Trophoblast cell (in vitro differentiated cells and primary cell): Measurements from ENCODE around the gene GPATCH1. TPM values are rescaled to one million over a fixed set of nuclear protein-coding genes. Genes with fewer than 3 reads are reported as not detected.

Experiments used
- DNase-seq, 2 donors: peaks; one replicate each; pipeline ENCODE4 v3.0.0-alpha.2; 2016
- H2AFZ ChIP-seq: 2 replicates; pipeline ENCODE4 v1.6.1; 2013; ENCODE audit warnings: low read length, moderate library complexity, mild to moderate bottlenecking; ENCODE audit not compliant: insufficient read depth, poor library complexity
- H2AK5ac ChIP-seq: 2 replicates; pipeline ENCODE4 v1.6.1; 2013; ENCODE audit warnings: mild to moderate bottlenecking, low read length
- H2BK120ac ChIP-seq: 2 replicates; pipeline ENCODE4 v1.6.1; 2013; ENCODE audit warnings: low read length, mild to moderate bottlenecking, moderate library complexity; ENCODE audit not compliant: insufficient read depth, poor library complexity
- H2BK12ac ChIP-seq: 2 replicates; pipeline ENCODE4 v1.6.1; 2013; ENCODE audit warnings: mild to moderate bottlenecking, low read length, moderate library complexity
- H2BK5ac ChIP-seq: 2 replicates; pipeline ENCODE4 v1.6.1; 2013; ENCODE audit warnings: low read length, low read depth, moderate library complexity, mild to moderate bottlenecking; ENCODE audit not compliant: poor library complexity
- H3K14ac ChIP-seq: 2 replicates; pipeline ENCODE4 v1.6.1; 2013; ENCODE audit warnings: mild to moderate bottlenecking, low read length
- H3K18ac ChIP-seq: 2 replicates; pipeline ENCODE4 v1.6.1; 2013; ENCODE audit warnings: mild to moderate bottlenecking, low read length
- H3K23ac ChIP-seq: 2 replicates; pipeline ENCODE4 v1.6.1; 2013; ENCODE audit warnings: low read length
- H3K27ac ChIP-seq: 2 replicates; pipeline ENCODE4 v1.5.1; 2013; ENCODE audit warnings: low read depth, mild to moderate bottlenecking, inconsistent platforms, low read length, moderate library complexity
- H3K27me3 ChIP-seq: 2 replicates; pipeline ENCODE4 v1.6.1; 2013; ENCODE audit warnings: inconsistent platforms, mild to moderate bottlenecking, low read length, moderate library complexity; ENCODE audit not compliant: insufficient read depth
- H3K36me3 ChIP-seq, 2 experiments: 1 replicate in 1 of 2; 2 replicates in 1 of 2; pipeline ENCODE4 v1.6.1; 2013; ENCODE audit warnings: low read length in 2 of 2, mild to moderate bottlenecking in 2 of 2, moderate library complexity in 1 of 2; ENCODE audit not compliant: insufficient read depth in 2 of 2, control insufficient read depth in 1 of 2
- H3K4ac ChIP-seq: 2 replicates; pipeline ENCODE4 v1.6.1; 2013; ENCODE audit warnings: low read depth, mild to moderate bottlenecking, low read length, moderate library complexity
- H3K4me1 ChIP-seq, 2 experiments: 1 replicate in 1 of 2; 2 replicates in 1 of 2; pipeline ENCODE4 v1.6.1; 2013; ENCODE audit warnings: low read length in 2 of 2, mild to moderate bottlenecking in 2 of 2, moderate library complexity in 1 of 2; ENCODE audit not compliant: insufficient read depth in 2 of 2, control insufficient read depth in 1 of 2
- H3K4me2 ChIP-seq: 2 replicates; pipeline ENCODE4 v1.6.1; 2013; ENCODE audit warnings: inconsistent platforms, mild to moderate bottlenecking, low read length, moderate library complexity
- H3K4me3 ChIP-seq: 2 replicates; pipeline ENCODE4 v1.5.1; 2013; ENCODE audit warnings: mild to moderate bottlenecking, low read depth, low read length, inconsistent platforms
- H3K79me1 ChIP-seq: one replicate; pipeline ENCODE4 v1.6.1; 2013; ENCODE audit warnings: low read length
- H3K79me2 ChIP-seq: 2 replicates; pipeline ENCODE4 v1.6.1; 2013; ENCODE audit warnings: low read length, mild to moderate bottlenecking; ENCODE audit not compliant: control insufficient read depth, insufficient read depth, poor library complexity
- H3K9ac ChIP-seq: 2 replicates; pipeline ENCODE4 v1.6.1; 2013; ENCODE audit warnings: mild to moderate bottlenecking, low read length
- H3K9me3 ChIP-seq: 2 replicates; pipeline ENCODE4 v1.6.1; 2013; ENCODE audit warnings: low read depth, mild to moderate bottlenecking, control low read depth, inconsistent platforms, low read length; ENCODE audit not compliant: insufficient read depth
- H4K12ac ChIP-seq: 2 replicates; pipeline ENCODE4 v1.6.1; 2013; ENCODE audit warnings: low read depth, mild to moderate bottlenecking, low read length, moderate library complexity
- H4K8ac ChIP-seq: 2 replicates; pipeline ENCODE4 v1.6.1; 2013; ENCODE audit warnings: low read depth, mild to moderate bottlenecking, low read length, moderate library complexity
- H4K91ac ChIP-seq: one replicate; pipeline ENCODE4 v1.6.1; 2013; ENCODE audit warnings: low read depth, mild to moderate bottlenecking, low read length, moderate library complexity
- WGBS: extraction: QIAGEN DNeasy Blood & Tissue Kit; methylation state at CpG from one replicate; pipeline ENCODE4 v1.1.7; 2013; ENCODE audit warnings: missing lambda C conversion rate; ENCODE audit not compliant: insufficient read length, insufficient coverage; ENCODE audit errors: extremely low coverage; 5-methylcytosine and 5-hydroxymethylcytosine counted together
- polyA plus RNA-seq: library from polyadenylated mRNA; stranded (reverse); fragments of 200-250 nt; gene quantifications from 2 replicates; pipeline ENCODE4 v1.2.3, GENCODE V29; 2013

Gene GPATCH1, protein sequence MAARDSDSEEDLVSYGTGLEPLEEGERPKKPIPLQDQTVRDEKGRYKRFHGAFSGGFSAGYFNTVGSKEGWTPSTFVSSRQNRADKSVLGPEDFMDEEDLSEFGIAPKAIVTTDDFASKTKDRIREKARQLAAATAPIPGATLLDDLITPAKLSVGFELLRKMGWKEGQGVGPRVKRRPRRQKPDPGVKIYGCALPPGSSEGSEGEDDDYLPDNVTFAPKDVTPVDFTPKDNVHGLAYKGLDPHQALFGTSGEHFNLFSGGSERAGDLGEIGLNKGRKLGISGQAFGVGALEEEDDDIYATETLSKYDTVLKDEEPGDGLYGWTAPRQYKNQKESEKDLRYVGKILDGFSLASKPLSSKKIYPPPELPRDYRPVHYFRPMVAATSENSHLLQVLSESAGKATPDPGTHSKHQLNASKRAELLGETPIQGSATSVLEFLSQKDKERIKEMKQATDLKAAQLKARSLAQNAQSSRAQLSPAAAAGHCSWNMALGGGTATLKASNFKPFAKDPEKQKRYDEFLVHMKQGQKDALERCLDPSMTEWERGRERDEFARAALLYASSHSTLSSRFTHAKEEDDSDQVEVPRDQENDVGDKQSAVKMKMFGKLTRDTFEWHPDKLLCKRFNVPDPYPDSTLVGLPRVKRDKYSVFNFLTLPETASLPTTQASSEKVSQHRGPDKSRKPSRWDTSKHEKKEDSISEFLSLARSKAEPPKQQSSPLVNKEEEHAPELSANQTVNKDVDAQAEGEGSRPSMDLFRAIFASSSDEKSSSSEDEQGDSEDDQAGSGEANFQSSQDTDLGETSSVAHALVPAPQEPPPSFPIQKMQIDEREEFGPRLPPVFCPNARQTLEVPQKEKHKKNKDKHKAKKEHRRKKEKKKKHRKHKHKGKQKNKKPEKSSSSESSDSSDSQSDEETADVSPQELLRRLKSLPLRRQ
- 4.7 and 5.4 TPM in 2 replicates for polyA plus RNA-seq

- H3K9me3 ChIP-seq = no peaks in the 10 kb centered on the region
These were observed at the start of gene GPATCH1 for GRCh38 chr19:33080761-33081681. TSS of gene GPATCH1 (plus strand) at chr19:33081181. CDS start at chr19:33081194, 13 bp downstream.

DNA sequence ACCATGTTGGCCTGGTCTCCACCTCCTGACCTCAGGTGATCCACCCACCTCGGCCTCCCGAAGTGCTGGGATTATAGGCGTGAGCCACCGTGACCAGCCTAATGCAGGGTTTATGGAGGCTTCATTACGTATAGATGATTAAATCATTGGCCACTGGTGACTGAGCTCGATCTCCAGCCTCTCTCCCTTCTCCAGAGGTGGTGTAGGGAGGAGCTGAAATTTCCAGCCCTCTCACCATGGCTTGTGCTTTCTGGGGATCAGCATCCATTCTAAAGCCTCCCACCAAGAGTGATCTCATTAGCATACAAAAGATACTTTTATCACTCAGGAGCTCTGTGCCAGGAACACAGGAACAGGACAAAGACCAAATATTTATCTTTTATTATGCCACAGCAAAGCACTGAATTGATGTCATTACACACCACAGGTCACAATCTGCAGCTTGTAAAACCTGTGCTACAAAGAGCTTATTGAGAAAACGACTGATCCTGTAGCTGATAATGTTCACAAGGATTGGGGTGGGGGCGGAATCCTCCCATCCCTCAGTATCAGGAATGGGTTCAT is 48.7 kb upstream of the GPATCH1 start:
- Histone ChIP-seq H3K4me2 (no peak overlapping the region), H4K12ac (no peak overlapping the region), H3K79me1 (no peaks in the 10 kb centered on the region), H2BK12ac (no peak overlapping the region), H3K14ac (no peak overlapping the region), H2BK120ac (no peak overlapping the region), H4K91ac (peak overlapping the region; percentile 14), H3K27me3 (no peaks in the 10 kb centered on the region), H3K23ac (no peak overlapping the region), H3K9ac (no peak overlapping the region), H2BK5ac (no peak overlapping the region), H3K18ac (no peak overlapping the region), H3K27ac (no peak overlapping the region), H2AFZ (no peak overlapping the region), H3K36me3 (no peaks in the 10 kb centered on the region), H3K79me2 (no peaks in the 10 kb centered on the region), H4K8ac (no peak overlapping the region), H3K4ac (no peak overlapping the region), H2AK5ac (no peak overlapping the region), H3K9me3 (peaks cover 6% of the 10 kb centered on the region), H3K4me3 (no peak overlapping the region), H3K4me1 (peaks cover 2 to 3% of the 10 kb centered on the region in 2 experiments)
- no peak for DNase-seq
- WGBS = no CpG with 5 or more reads among the region's 8 CpGs

More at GRCh38 chr19:33080761-33081681, at the start of gene GPATCH1:
- Histone ChIP-seq H3K27me3 (no peaks in the 10 kb centered on the region), H3K27ac (no peak within 1 kb of the TSS), H4K12ac (peak within 1 kb of the TSS; percentile 83), H3K18ac (peak within 1 kb of the TSS; percentile 89), H3K36me3 (no peaks in the 10 kb centered on the region), H4K91ac (peak within 1 kb of the TSS; percentile 78), H3K14ac (peak within 1 kb of the TSS; percentile 91), H2BK5ac (peak within 1 kb of the TSS; percentile 35), H2AK5ac (no peak within 1 kb of the TSS), H2BK120ac (peak within 1 kb of the TSS; percentile 69), H2AFZ (peak within 1 kb of the TSS; percentile 86), H3K79me1 (peaks cover 8% of the 10 kb centered on the region), H3K4ac (peak within 1 kb of the TSS; percentile 62), H3K4me1 (peaks cover 5 to 6% of the 10 kb centered on the region in 2 experiments), H4K8ac (peak within 1 kb of the TSS; percentile 91), H3K9ac (peak within 1 kb of the TSS; percentile 96), H3K4me3 (peak within 1 kb of the TSS; percentile 93), H2BK12ac (no peak within 1 kb of the TSS), H3K23ac (no peak within 1 kb of the TSS), H3K4me2 (peak within 1 kb of the TSS; percentile 75), H3K79me2 (peaks cover 3% of the 10 kb centered on the region)
- WGBS = no CpG with 5 or more reads among the region's 62 CpGs
- DNase-seq = peak; percentile 80 to 91

DNA sequence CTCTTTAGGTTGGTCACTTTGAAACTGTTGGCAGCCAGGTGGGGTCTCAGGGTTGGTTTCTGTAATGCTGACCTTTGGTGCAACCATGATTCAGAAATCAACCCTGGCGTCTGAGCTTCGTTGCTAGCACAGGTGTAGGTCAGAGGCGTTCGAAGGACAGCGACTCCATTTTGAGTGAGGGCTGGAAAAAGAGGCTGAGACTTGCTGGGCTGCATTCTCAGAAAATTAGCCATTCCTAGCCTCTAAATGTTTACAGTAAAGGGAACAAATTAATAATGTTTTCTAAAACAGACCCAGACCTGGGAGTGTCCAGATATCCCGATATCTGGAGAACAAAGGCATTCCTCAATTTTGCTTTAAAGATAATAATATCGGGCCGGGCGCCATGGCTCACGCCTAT is 45.5 kb upstream of the GPATCH1 start:
- no peak overlapping the region for H2AFZ ChIP-seq
- no peak overlapping the region for H3K4me3 ChIP-seq
- peak; percentile 85 to 93 for DNase-seq
- no peak overlapping the region for H3K9ac ChIP-seq
- no peak overlapping the region for H3K18ac ChIP-seq
- H3K14ac ChIP-seq = no peak overlapping the region
- H2BK120ac ChIP-seq = no peak overlapping the region
- H3K9me3 ChIP-seq = peaks cover 3% of the 10 kb centered on the region
- no peaks in the 10 kb centered on the region for H3K79me2 ChIP-seq
- peaks cover 2 to 3% of the 10 kb centered on the region in 2 experiments for H3K4me1 ChIP-seq
- no peak overlapping the region for H3K4ac ChIP-seq
- WGBS = no CpG with 5 or more reads among the region's 10 CpGs
- H2AK5ac ChIP-seq = no peak overlapping the region
- no peak overlapping the region for H3K27ac ChIP-seq
- no peak overlapping the region for H3K4me2 ChIP-seq
- H2BK5ac ChIP-seq = no peak overlapping the region
- H3K79me1 ChIP-seq = no peaks in the 10 kb centered on the region
- H4K91ac ChIP-seq = no peak overlapping the region
- no peaks in the 10 kb centered on the region for H3K27me3 ChIP-seq
- H3K36me3 ChIP-seq = no peaks in the 10 kb centered on the region
- H3K23ac ChIP-seq = no peak overlapping the region
- H2BK12ac ChIP-seq = no peak overlapping the region
- H4K12ac ChIP-seq = no peak overlapping the region
- H4K8ac ChIP-seq = no peak overlapping the region
